H9 (cell line): Measurements from ENCODE around the gene JAG1. TPM values are rescaled to one million over a fixed set of nuclear protein-coding genes. Genes with fewer than 3 reads are reported as not detected.
A peak's percentile ranks its signal among the peaks of the same experiment; 100 is the strongest.

ENCODE experiments used
- DNase-seq: peaks from one replicate; pipeline ENCODE4 v3.0.0-alpha.2; 2017
- H2AFZ ChIP-seq: one replicate; pipeline ENCODE4 v1.6.1; 2013; ENCODE audit warnings: mild to moderate bottlenecking, low read length, control low read depth, moderate library complexity
- H2AK5ac ChIP-seq: 2 replicates; pipeline ENCODE4 v1.6.1; 2013; ENCODE audit warnings: low read length, control low read depth, mixed read lengths; ENCODE audit not compliant: insufficient read length
- H2BK120ac ChIP-seq: one replicate; pipeline ENCODE4 v1.6.1; 2013; ENCODE audit warnings: low read depth, mild to moderate bottlenecking, low read length, control low read depth, inconsistent platforms; ENCODE audit not compliant: poor library complexity, severe bottlenecking
- H2BK12ac ChIP-seq: 2 replicates; pipeline ENCODE4 v1.6.1; 2013; ENCODE audit warnings: low read length, control low read depth, mixed read lengths, low read depth; ENCODE audit not compliant: insufficient read length
- H2BK15ac ChIP-seq: 2 replicates; pipeline ENCODE4 v1.6.1; 2013; ENCODE audit warnings: low read depth, low read length, control low read depth
- H2BK20ac ChIP-seq: one replicate; pipeline ENCODE4 v1.6.1; 2013; ENCODE audit warnings: low read depth, mild to moderate bottlenecking, low read length, control low read depth, inconsistent platforms; ENCODE audit not compliant: poor library complexity, severe bottlenecking
- H2BK5ac ChIP-seq: 2 replicates; pipeline ENCODE4 v1.6.1; 2013; ENCODE audit warnings: low read length, control low read depth, mixed read lengths; ENCODE audit not compliant: insufficient read length
- H3K14ac ChIP-seq: 2 replicates; pipeline ENCODE4 v1.6.1; 2013; ENCODE audit warnings: low read length, control low read depth; ENCODE audit not compliant: insufficient read depth
- H3K18ac ChIP-seq: 2 replicates; pipeline ENCODE4 v1.6.1; 2013; ENCODE audit warnings: low read depth, mild to moderate bottlenecking, mixed read lengths, low read length, control low read depth; ENCODE audit not compliant: insufficient read length
- H3K23ac ChIP-seq: 2 replicates; pipeline ENCODE4 v1.6.1; 2013; ENCODE audit warnings: low read length, control low read depth, mixed read lengths, low read depth; ENCODE audit not compliant: insufficient read length
- H3K23me2 ChIP-seq: 2 replicates; pipeline ENCODE4 v1.6.1; 2013; ENCODE audit warnings: low read depth, mild to moderate bottlenecking, mixed read lengths, low read length, control low read depth; ENCODE audit not compliant: insufficient read length, poor library complexity, severe bottlenecking
- H3K27ac ChIP-seq: 2 replicates; pipeline ENCODE4 v1.5.1; 2013; ENCODE audit warnings: low read length, control low read depth, mixed read lengths, low read depth; ENCODE audit not compliant: insufficient read length
- H3K27me3 ChIP-seq: 2 replicates; pipeline ENCODE4 v1.6.1; 2013; ENCODE audit warnings: low read length, control low read depth, inconsistent platforms; ENCODE audit not compliant: insufficient read depth
- H3K4ac ChIP-seq: 2 replicates; pipeline ENCODE4 v1.6.1; 2013; ENCODE audit warnings: low read depth, mild to moderate bottlenecking, control low read depth, inconsistent platforms, low read length, moderate library complexity
- H3K4me1 ChIP-seq: 2 replicates; pipeline ENCODE4 v1.6.1; 2013; ENCODE audit warnings: low read length, control low read depth, inconsistent platforms; ENCODE audit not compliant: insufficient read depth
- H3K4me2 ChIP-seq: 2 replicates; pipeline ENCODE4 v1.6.1; 2013; ENCODE audit warnings: low read length, control low read depth, mixed read lengths; ENCODE audit not compliant: insufficient read length, insufficient read depth
- H3K56ac ChIP-seq: 2 replicates; pipeline ENCODE4 v1.6.1; 2013; ENCODE audit warnings: low read depth, mild to moderate bottlenecking, mixed read lengths, low read length, control low read depth; ENCODE audit not compliant: insufficient read length
- H3K79me1 ChIP-seq: 2 replicates; pipeline ENCODE4 v1.6.1; 2013; ENCODE audit warnings: low read depth, mild to moderate bottlenecking, moderate library complexity, low read length, control low read depth, inconsistent platforms; ENCODE audit not compliant: insufficient read depth, poor library complexity, severe bottlenecking
- H3K79me2 ChIP-seq: 2 replicates; pipeline ENCODE4 v1.6.1; 2013; ENCODE audit warnings: low read length, control low read depth, inconsistent platforms; ENCODE audit not compliant: insufficient read depth
- H3K9ac ChIP-seq: 2 replicates; pipeline ENCODE4 v1.6.1; 2013; ENCODE audit warnings: low read length, control low read depth, mixed read lengths; ENCODE audit not compliant: insufficient read length; ENCODE audit errors: extremely low read depth
- H3K9me3 ChIP-seq: one replicate; pipeline ENCODE4 v1.6.1; 2013; ENCODE audit warnings: low read depth, low read length, inconsistent platforms; ENCODE audit not compliant: control insufficient read depth
- H3T11ph ChIP-seq: one replicate; pipeline ENCODE4 v1.6.1; 2013; ENCODE audit warnings: mild to moderate bottlenecking, low read length, control low read depth, inconsistent platforms
- H4K20me1 ChIP-seq: one replicate; pipeline ENCODE4 v1.6.1; 2013; ENCODE audit not compliant: control insufficient read depth, insufficient read length, insufficient read depth
- H4K5ac ChIP-seq: 2 replicates; pipeline ENCODE4 v1.6.1; 2013; ENCODE audit warnings: low read depth, mild to moderate bottlenecking, mixed read lengths, low read length, control low read depth; ENCODE audit not compliant: insufficient read length
- H4K8ac ChIP-seq: replicated peaks from 2 replicates; pipeline ENCODE4 v1.6.1; 2013; ENCODE audit warnings: low read length, control low read depth, mixed read lengths, low read depth; ENCODE audit not compliant: insufficient read length
- H4K91ac ChIP-seq: 2 replicates; pipeline ENCODE4 v1.6.1; 2013; ENCODE audit warnings: low read depth, mild to moderate bottlenecking, moderate library complexity, mixed read lengths, low read length, control low read depth; ENCODE audit not compliant: insufficient read length
- H3K27ac Mint-ChIP-seq, 3 experiments: 2 replicates in 2 of 3; 3 replicates in 1 of 3; pipeline ENCODE4 v1.8.0; 2020 to 2021; ENCODE audit warnings: mixed read lengths in 3 of 3, mild to moderate bottlenecking in 1 of 3, moderate library complexity in 1 of 3
- H3K27me3 Mint-ChIP-seq: 2 replicates; pipeline ENCODE4 v1.8.0; 2021; ENCODE audit warnings: low read depth, mild to moderate bottlenecking, moderate library complexity, mixed read lengths
- H3K36me3 Mint-ChIP-seq, 3 experiments: 2 replicates in 2 of 3; 3 replicates in 1 of 3; pipeline ENCODE4 v1.8.0; 2020 to 2021; ENCODE audit warnings: low read depth in 3 of 3, mixed read lengths in 3 of 3; ENCODE audit not compliant: insufficient read depth in 1 of 3
- H3K4me1 Mint-ChIP-seq, 2 experiments: 2 replicates each; pipeline ENCODE4 v1.8.0; 2020; ENCODE audit warnings: mixed read lengths in 2 of 2
- H3K4me3 Mint-ChIP-seq, 2 experiments: 2 replicates in 1 of 2; 3 replicates in 1 of 2; pipeline ENCODE4 v1.8.0; 2020 to 2021; ENCODE audit warnings: mild to moderate bottlenecking in 2 of 2, mixed read lengths in 2 of 2, moderate library complexity in 1 of 2
- H3K9me3 Mint-ChIP-seq, 2 experiments: 2 replicates in 1 of 2; 3 replicates in 1 of 2; pipeline ENCODE4 v1.8.0; 2020; ENCODE audit warnings: mild to moderate bottlenecking in 2 of 2, mixed read lengths in 2 of 2, moderate library complexity in 1 of 2
- WGBS: extraction: QIAGEN DNeasy Blood & Tissue Kit; methylation state at CpG from one replicate; pipeline ENCODE4 v1.1.7; 2013; ENCODE audit warnings: missing lambda C conversion rate, low lambda C conversion rate, mixed read lengths; ENCODE audit not compliant: insufficient read length; ENCODE audit errors: extremely low coverage; 5-methylcytosine and 5-hydroxymethylcytosine counted together
- total RNA-seq: library from RNA; stranded (reverse); gene quantifications from 2 replicates; pipeline ENCODE4 v1.2.1, GENCODE V29; 2021
- TF ChIP-seq, protein P1 (sequence below): fragments of 200-600 bp; sonication (generic); conservative IDR thresholded peaks from 3 replicates; pipeline ENCODE4 v1.8.0; 2021; ENCODE audit warnings: antibody characterized with exemption, mild to moderate bottlenecking

JAG1 gene
- total RNA-seq, 1 experiment from 2014 or later = 58.1 TPM

DNA sequence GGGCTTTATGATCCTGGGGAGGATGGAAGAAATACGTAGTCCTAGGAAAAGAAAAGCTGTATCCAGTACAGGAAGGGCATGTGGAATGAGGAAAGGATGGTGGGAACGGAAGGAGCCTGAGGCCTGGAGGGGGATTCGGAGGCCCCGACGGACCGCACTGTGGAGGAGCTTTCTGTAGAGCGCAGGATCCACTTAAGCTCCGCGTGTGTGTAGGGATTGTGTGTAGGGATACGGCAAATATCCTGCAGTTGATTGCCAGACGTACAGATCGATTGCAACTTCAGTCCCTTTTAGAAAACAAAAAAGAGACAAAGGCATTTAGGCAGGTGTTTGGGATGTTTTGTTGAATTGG is 32.6 kb upstream of the JAG1 start:
- H2BK15ac ChIP-seq = no peak overlapping the region
- H3K27ac ChIP-seq = no peak overlapping the region
- H3T11ph ChIP-seq = no peak overlapping the region
- H3K9ac ChIP-seq = no peak overlapping the region
- Mint-ChIP-seq H3K9me3 (peaks cover 2 to 3% of the 10 kb centered on the region in 2 experiments; a peak in 2 of 5 replicates), H3K4me1 (peaks cover 3 to 6% of the 10 kb centered on the region in 2 experiments; a peak in 2 of 4 replicates), H3K27me3 (peaks cover 1% of the 10 kb centered on the region; the same call in 1 of the 2 replicates), H3K27ac (peak overlapping the region in 2 of 3 experiments; percentile 9 to 40; a peak in 3 of 7 replicates), H3K36me3 (peaks cover 0 to 2% (median 0%) of the 10 kb centered on the region in 3 experiments; a peak in 2 of 7 replicates), H3K4me3 (no peak overlapping the region)
- H3K4ac ChIP-seq = no peak overlapping the region
- H2BK20ac ChIP-seq = no peak overlapping the region
- H4K8ac ChIP-seq = no peak overlapping the region
- H3K9me3 ChIP-seq = no peaks in the 10 kb centered on the region
- H3K4me2 ChIP-seq = no peak overlapping the region
- H2BK5ac ChIP-seq = no peak overlapping the region
- no peaks in the 10 kb centered on the region for H3K79me2 ChIP-seq
- H2AK5ac ChIP-seq = no peak overlapping the region
- no peak overlapping the region for H3K56ac ChIP-seq
- no peak overlapping the region for H4K5ac ChIP-seq
- H2AFZ ChIP-seq = no peak overlapping the region
- H4K91ac ChIP-seq = no peak overlapping the region
- TF ChIP-seq, protein P1, sequence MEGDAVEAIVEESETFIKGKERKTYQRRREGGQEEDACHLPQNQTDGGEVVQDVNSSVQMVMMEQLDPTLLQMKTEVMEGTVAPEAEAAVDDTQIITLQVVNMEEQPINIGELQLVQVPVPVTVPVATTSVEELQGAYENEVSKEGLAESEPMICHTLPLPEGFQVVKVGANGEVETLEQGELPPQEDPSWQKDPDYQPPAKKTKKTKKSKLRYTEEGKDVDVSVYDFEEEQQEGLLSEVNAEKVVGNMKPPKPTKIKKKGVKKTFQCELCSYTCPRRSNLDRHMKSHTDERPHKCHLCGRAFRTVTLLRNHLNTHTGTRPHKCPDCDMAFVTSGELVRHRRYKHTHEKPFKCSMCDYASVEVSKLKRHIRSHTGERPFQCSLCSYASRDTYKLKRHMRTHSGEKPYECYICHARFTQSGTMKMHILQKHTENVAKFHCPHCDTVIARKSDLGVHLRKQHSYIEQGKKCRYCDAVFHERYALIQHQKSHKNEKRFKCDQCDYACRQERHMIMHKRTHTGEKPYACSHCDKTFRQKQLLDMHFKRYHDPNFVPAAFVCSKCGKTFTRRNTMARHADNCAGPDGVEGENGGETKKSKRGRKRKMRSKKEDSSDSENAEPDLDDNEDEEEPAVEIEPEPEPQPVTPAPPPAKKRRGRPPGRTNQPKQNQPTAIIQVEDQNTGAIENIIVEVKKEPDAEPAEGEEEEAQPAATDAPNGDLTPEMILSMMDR = no peak
- no peak for DNase-seq
- no CpG with 5 or more reads among the region's 12 CpGs for WGBS
- no peak overlapping the region for H3K14ac ChIP-seq
- H3K23me2 ChIP-seq = no peaks in the 10 kb centered on the region
- no peak overlapping the region for H2BK120ac ChIP-seq
- H3K27me3 ChIP-seq = no peaks in the 10 kb centered on the region
- H3K23ac ChIP-seq = no peak overlapping the region
- no peaks in the 10 kb centered on the region for H3K4me1 ChIP-seq
- H3K18ac ChIP-seq = no peak overlapping the region
- no peaks in the 10 kb centered on the region for H4K20me1 ChIP-seq
- no peaks in the 10 kb centered on the region for H3K79me1 ChIP-seq
- H2BK12ac ChIP-seq = no peak overlapping the region
